Measurements from ENCODE around the gene MUC12.

DNA sequence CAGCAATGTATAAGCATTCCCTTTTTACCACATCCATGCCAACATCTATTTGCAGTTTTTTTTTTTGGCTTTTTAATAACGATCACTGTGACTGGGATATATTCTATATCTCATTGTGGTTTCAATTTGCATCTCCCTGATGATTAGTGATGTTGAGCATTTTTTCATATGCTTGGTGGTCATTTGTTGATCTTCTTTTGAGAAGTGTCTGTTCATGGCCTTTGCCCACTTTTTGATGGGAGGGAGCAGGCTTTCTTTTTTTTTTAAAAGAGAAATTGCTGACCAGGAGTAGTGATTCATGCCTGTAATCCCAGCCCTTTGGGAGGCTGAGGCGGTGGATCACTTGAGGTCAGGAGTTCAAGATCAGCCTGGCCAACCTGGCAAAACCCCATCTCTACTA is 54.5 kb downstream of the MUC12 start:
- TF ChIP-seq EZH2 (IDR thresholded peaks at IDR 0.05) (no peak), POLR2AphosphoS5 (IDR thresholded peaks at IDR 0.05; ENCODE audit: borderline replicate concordance, low read depth, low read length) (no peak), FOXP2 (optimal IDR thresholded peaks at IDR 0.05; ENCODE audit: control extremely low read depth, extremely low read length, insufficient read depth) (no peak)

Data from SK-N-MC (cell line).